Neuron (in vitro differentiated cells): Measurements from ENCODE around the gene CNRIP1.

Experiments used
- H2AFZ ChIP-seq: one replicate; pipeline ENCODE4 v1.6.1; 2013; ENCODE audit warnings: low read depth, mild to moderate bottlenecking, inconsistent platforms, low read length, moderate library complexity
- H3K27me3 ChIP-seq: one replicate; pipeline ENCODE4 v1.6.1; 2013; ENCODE audit warnings: low read length; ENCODE audit not compliant: insufficient read depth
- H3K36me3 ChIP-seq: one replicate; pipeline ENCODE4 v1.6.1; 2013; ENCODE audit warnings: low read length; ENCODE audit not compliant: insufficient read depth
- H3K4me1 ChIP-seq: one replicate; pipeline ENCODE4 v1.6.1; 2013; ENCODE audit warnings: low read length; ENCODE audit not compliant: insufficient read depth
- H3K4me3 ChIP-seq: 2 replicates; pipeline ENCODE4 v1.5.1; 2013; ENCODE audit warnings: mild to moderate bottlenecking, low read length, moderate library complexity
- H3K9me3 ChIP-seq: one replicate; pipeline ENCODE4 v1.6.1; 2013; ENCODE audit warnings: low read length

The CNRIP1 gene

DNA sequence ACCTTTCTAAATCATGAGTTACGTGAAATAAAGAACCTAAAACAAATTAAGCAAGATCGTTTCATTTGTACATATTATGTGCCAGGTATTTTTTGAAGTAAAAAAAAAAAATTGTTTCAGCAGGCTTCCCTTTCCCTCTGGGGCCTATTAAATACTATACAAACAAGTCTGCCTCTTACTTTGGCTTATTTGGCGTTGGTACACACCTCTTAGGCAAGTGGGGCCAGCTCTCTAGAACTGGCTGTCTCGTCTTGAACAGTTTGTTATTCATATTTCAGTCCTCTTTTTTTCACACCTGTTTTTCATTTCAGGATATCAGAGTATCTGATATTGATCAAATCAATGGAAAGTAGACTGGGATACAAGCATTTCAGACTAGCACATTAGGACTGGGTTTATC lies 40.1 kb downstream of the CNRIP1 start:
- Histone ChIP-seq H3K9me3 (no peaks in the 10 kb centered on the region), H3K36me3 (no peaks in the 10 kb centered on the region), H3K27me3 (no peaks in the 10 kb centered on the region), H2AFZ (no peak overlapping the region), H3K4me1 (no peaks in the 10 kb centered on the region), H3K4me3 (no peak overlapping the region)

DNA sequence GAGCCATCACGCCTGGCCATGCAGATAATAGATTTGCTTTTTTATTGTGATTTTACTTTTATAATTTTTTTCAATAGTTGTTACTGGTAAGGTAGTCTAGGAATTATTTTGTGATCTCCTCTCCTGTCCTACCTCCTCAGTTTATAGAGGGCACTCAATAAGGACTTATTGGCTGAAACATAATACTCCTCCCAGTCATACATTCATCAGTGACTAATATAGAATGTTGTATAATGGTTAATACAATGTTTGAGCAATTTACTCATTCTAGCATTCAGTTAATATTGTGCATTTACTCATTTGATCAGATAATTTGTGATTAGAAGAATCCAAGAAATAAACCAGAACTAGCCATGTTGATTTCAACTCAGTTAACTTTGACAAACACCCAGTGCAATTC lies 41.6 kb downstream of the CNRIP1 start:
- no peak overlapping the region for H2AFZ ChIP-seq
- H3K4me1 ChIP-seq = no peaks in the 10 kb centered on the region
- H3K4me3 ChIP-seq = no peak overlapping the region
- H3K27me3 ChIP-seq = no peaks in the 10 kb centered on the region
- H3K36me3 ChIP-seq = no peaks in the 10 kb centered on the region
- H3K9me3 ChIP-seq = no peaks in the 10 kb centered on the region

DNA sequence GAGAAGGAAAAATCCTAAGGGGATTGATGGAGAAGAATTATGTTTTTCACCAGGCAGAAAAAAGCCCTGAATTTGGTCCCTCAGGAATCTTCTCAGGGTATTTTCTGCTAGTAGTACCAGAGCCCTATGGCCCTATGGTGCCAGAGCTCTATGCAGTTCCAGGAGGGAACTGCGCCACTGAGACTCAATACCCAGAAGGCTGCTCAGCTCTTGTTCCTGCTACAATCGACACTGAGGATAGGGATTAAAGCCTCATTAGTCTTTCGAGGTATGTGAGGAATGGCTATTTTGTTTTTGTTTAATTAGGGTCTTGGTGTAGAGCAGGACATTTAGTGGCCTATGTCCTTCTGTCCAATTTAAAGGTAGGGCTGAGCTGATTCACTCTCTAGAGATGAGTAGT lies 45.7 kb downstream of the CNRIP1 start:
- Histone ChIP-seq H3K4me3 (no peak overlapping the region), H3K4me1 (peaks cover 4% of the 10 kb centered on the region), H3K9me3 (no peaks in the 10 kb centered on the region), H3K36me3 (no peaks in the 10 kb centered on the region), H2AFZ (no peak overlapping the region), H3K27me3 (no peaks in the 10 kb centered on the region)

GRCh38 chr2:68272246-68272994 lies 47.3 kb downstream of the CNRIP1 start:
- no peaks in the 10 kb centered on the region for H3K9me3 ChIP-seq
- H3K36me3 ChIP-seq = no peaks in the 10 kb centered on the region
- no peak overlapping the region for H2AFZ ChIP-seq
- no peak overlapping the region for H3K4me3 ChIP-seq
- peaks cover 4% of the 10 kb centered on the region for H3K4me1 ChIP-seq
- H3K27me3 ChIP-seq = no peaks in the 10 kb centered on the region

GRCh38 chr2:68266655-68267054 lies 53.1 kb downstream of the CNRIP1 start:
- H3K36me3 ChIP-seq = no peaks in the 10 kb centered on the region
- H3K27me3 ChIP-seq = no peaks in the 10 kb centered on the region
- H3K4me1 ChIP-seq = no peaks in the 10 kb centered on the region
- no peak overlapping the region for H3K4me3 ChIP-seq
- no peak overlapping the region for H2AFZ ChIP-seq
- no peaks in the 10 kb centered on the region for H3K9me3 ChIP-seq

- Histone ChIP-seq H3K9me3 (no peaks in the 10 kb centered on the region), H3K36me3 (no peaks in the 10 kb centered on the region), H3K27me3 (no peaks in the 10 kb centered on the region), H3K4me3 (no peak overlapping the region), H2AFZ (no peak overlapping the region), H3K4me1 (no peaks in the 10 kb centered on the region)
Observed at GRCh38 chr2:68263632-68264031, 56.1 kb downstream of the CNRIP1 start.

DNA sequence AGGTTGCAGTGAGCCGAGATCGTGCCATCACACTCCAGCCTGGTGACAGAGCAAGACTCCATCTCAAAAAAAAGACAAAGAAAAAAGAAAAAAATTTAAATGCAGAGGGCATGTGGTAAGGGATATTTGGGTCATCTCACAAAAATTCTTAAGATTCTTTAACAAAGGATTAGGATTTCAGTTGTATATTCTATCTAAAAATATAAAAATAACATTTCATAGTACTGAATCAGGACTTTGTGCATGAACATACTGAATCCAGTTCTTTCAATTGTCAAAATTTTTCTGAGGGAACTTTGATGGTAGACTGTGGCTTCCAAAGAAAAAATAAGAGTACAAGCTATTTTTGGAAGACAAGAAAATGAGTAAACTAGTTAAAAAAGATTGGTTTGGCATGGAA lies 60.9 kb downstream of the CNRIP1 start:
- no peak overlapping the region for H3K4me3 ChIP-seq
- no peak overlapping the region for H2AFZ ChIP-seq
- no peaks in the 10 kb centered on the region for H3K27me3 ChIP-seq
- peaks cover 32% of the 10 kb centered on the region for H3K4me1 ChIP-seq
- no peaks in the 10 kb centered on the region for H3K36me3 ChIP-seq
- H3K9me3 ChIP-seq = no peaks in the 10 kb centered on the region

DNA sequence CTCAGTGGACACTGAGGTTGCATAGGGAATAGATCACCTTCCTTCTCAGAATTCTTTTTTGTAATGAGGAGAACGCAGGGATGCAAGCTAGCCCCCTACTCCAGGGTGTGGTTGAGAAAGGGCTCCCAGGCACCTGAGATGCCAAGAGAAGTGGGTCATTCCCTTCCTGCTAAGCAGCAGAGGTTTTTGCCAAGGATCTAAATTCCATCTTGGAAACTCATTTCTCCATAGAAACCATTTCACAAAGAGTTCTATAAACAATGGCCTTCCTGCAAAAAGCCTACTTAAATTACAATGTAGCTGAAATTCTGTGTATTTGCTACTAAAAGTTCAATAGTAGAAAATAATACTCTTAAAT lies 63.7 kb downstream of the CNRIP1 start:
- no peak overlapping the region for H3K4me3 ChIP-seq
- H3K9me3 ChIP-seq = no peaks in the 10 kb centered on the region
- H3K27me3 ChIP-seq = no peaks in the 10 kb centered on the region
- H2AFZ ChIP-seq = no peak overlapping the region
- peaks cover 33% of the 10 kb centered on the region for H3K4me1 ChIP-seq
- H3K36me3 ChIP-seq = no peaks in the 10 kb centered on the region

DNA sequence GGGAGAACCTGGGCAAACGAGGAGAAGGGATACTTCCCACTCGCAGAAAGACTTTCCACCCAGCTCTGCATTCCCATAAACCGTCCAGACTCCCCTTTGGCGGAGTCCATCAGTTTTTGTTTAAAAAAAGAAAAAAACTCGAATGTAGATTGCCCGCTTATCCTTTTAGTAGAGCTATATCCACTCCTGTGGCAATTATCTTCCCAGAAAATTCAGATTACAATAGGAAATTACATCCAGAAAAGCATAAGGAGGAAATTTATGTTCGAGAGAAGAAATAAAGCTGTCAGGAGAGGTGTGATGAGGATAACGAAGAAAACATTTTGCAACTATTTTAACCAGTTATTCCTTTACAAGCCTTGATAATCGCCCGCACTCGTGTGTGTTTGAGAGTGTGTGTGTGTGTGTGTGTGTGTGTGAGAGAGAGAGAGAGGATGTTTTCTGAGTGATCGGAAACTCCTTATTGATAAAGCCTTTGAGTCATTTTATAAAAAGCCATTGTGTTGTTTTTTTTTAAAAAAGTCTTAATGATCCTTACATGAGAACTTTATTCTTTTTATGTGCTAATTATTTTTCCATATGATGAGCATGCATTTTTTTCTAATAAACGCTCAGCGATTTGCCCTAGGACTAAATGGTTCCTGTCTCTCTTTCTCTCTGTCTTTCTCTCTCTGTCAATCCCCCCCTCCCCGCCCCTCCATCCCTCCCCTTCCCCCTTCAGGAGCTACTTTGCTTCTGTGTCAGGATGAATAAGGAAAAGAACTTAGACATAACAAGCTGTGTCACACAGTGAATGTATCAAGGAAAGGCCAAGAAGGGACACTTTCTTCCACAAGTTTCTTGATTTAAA lies 66.3 kb downstream of the CNRIP1 start:
- Histone ChIP-seq H3K4me1 (peaks cover 48% of the 10 kb centered on the region), H3K27me3 (no peaks in the 10 kb centered on the region), H2AFZ (peak overlapping the region; percentile 77), H3K9me3 (no peaks in the 10 kb centered on the region), H3K36me3 (no peaks in the 10 kb centered on the region), H3K4me3 (peak overlapping the region; percentile 98)

DNA sequence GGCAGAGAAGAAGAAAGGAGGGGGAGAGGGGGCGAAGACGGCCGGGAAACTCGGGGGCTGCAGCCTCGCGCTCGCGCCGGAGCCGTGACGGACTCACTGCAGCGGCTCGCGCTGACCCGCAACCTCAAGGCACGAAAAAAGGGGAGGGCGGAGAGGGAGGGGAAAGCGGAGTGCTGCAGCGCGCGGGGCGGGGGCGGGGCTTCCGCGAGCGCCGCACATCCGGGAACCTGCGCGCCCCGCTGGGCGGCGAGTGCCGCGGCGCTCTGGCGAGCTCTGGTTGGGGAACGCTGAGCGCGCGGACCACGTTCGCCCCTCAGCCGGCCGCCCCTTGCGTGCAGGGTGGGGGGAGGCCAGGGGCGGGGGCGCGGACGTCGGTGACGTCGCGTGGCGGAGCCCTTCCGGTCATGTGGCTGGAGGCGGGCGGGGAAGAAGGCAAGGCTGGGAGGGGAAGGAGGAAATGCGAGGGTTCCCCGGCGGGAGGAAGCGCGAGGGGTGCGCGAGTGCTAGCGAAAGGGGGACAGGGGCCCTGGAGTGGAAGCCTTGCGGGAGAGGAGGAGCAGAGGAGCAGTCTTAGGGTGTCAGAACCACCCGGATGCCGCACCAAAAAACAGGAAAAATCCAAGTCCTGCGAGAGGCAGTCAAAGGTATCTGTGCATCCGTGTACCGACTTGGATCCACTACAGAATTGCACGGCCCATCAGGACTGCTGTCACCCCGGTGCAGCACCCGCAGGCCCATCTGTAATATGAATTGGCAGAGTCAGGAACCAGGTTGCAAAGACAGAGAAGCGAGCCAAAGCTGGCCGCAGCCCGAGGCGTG lies 67.1 kb downstream of the CNRIP1 start, which contains the start of gene PPP3R1:
PPP3R1 (minus strand) TSS at position 133 of the 819 bp plus-strand sequence. CDS start 405 bp downstream, outside the sequence.
- Histone ChIP-seq H3K4me1 (peaks cover 48% of the 10 kb centered on the region), H3K36me3 (no peaks in the 10 kb centered on the region), H3K4me3 (peak within 1 kb of the TSS; percentile 98), H2AFZ (peak within 1 kb of the TSS; percentile 77), H3K9me3 (no peaks in the 10 kb centered on the region), H3K27me3 (no peaks in the 10 kb centered on the region)

GRCh38 chr2:68251855-68252399 lies 67.8 kb downstream of the CNRIP1 start:
- Histone ChIP-seq H2AFZ (no peak overlapping the region), H3K36me3 (no peaks in the 10 kb centered on the region), H3K9me3 (no peaks in the 10 kb centered on the region), H3K4me3 (peak overlapping the region; percentile 73), H3K27me3 (no peaks in the 10 kb centered on the region), H3K4me1 (peaks cover 42% of the 10 kb centered on the region)

- no peak overlapping the region for H2AFZ ChIP-seq
- no peaks in the 10 kb centered on the region for H3K9me3 ChIP-seq
- H3K4me1 ChIP-seq = peaks cover 36% of the 10 kb centered on the region
- peak overlapping the region; percentile 73 for H3K4me3 ChIP-seq
- H3K36me3 ChIP-seq = no peaks in the 10 kb centered on the region
- H3K27me3 ChIP-seq = no peaks in the 10 kb centered on the region
Observed at GRCh38 chr2:68251187-68251854, 68.4 kb downstream of the CNRIP1 start.
